Transverse colon (tissue), 4 donors: Measurements from ENCODE around the gene CBX2. TPM values are rescaled to one million over a fixed set of nuclear protein-coding genes. Genes with fewer than 3 reads are reported as not detected.

Experiments used
- DNase-seq: peaks from one replicate; pipeline ENCODE4 v3.0.0-alpha.2; 2019
- H3K27ac ChIP-seq, 4 donors: fragments of 200-600 bp; sonication (generic); 2 replicates each; pipeline ENCODE4 v1.5.1; 2016 to 2018; ENCODE audit warnings: inconsistent platforms in 4 of 4
- H3K27me3 ChIP-seq: fragments of 200-600 bp; sonication (generic); 2 replicates; pipeline ENCODE4 v1.5.1; 2017; ENCODE audit warnings: inconsistent platforms
- H3K36me3 ChIP-seq, 4 donors: fragments of 200-600 bp; sonication (generic); 2 replicates each; pipeline ENCODE4 v1.5.1; 2017 to 2019; ENCODE audit warnings: inconsistent platforms in 4 of 4
- H3K4me1 ChIP-seq, 4 donors: fragments of 200-600 bp; sonication (generic); 2 replicates each; pipeline ENCODE4 v1.5.1; 2017 to 2020; ENCODE audit warnings: inconsistent platforms in 4 of 4
- H3K4me3 ChIP-seq, 4 donors: fragments of 200-600 bp; sonication (generic); 1 replicate in 1 of 4; 2 replicates in 3 of 4; pipeline versions ENCODE4 v1.5.1 to v1.6.1; 2017 to 2019; ENCODE audit warnings: inconsistent platforms in 4 of 4
- H3K9me3 ChIP-seq, 2 donors: fragments of 200-600 bp; sonication (generic); 2 replicates each; pipeline ENCODE4 v1.5.1; 2017 to 2019; ENCODE audit warnings: inconsistent platforms in 2 of 2
- EP300 ChIP-seq: sonication (generic); formaldehyde crosslinking; IDR thresholded peaks from one replicate; pipeline ENCODE4 v1.6.1; 2017; ENCODE audit warnings: antibody characterized with exemption, low read depth
- POLR2A ChIP-seq: fragments of 450-650 bp; IDR thresholded peaks from one replicate; pipeline ENCODE4 v1.6.1; 2016; ENCODE audit warnings: antibody characterized with exemption, mild to moderate bottlenecking, moderate library complexity
- POLR2AphosphoS5 ChIP-seq, 3 donors: sonication (generic); formaldehyde crosslinking; IDR thresholded peaks; one replicate each; pipeline ENCODE4 v1.6.1; 2016; ENCODE audit warnings: antibody characterized with exemption in 3 of 3
- WGBS, 2 donors: methylation state at CpG; one replicate each; pipeline ENCODE4 v1.1.5; 2018; ENCODE audit warnings: low coverage in 1 of 2; 5-methylcytosine and 5-hydroxymethylcytosine counted together
- in situ Hi-C, 4 donors: fragments of 200-750 bp; cut with MboI; loops; one replicate each; pipeline versions ENCODE4 v1.15.0 to v1.15.1; 2017; ENCODE audit warnings: low sequenced_read_pairs in 3 of 4, low pct_ligation_motif_present in 1 of 4, low pct_unique_long_range_greater_than_20kb in 1 of 4
- intact Hi-C: fragments of 100-400 bp; cut with DNase I; formaldehyde crosslinking; loops from one replicate; pipeline ENCODE4 v1.15.1; 2023; ENCODE audit warnings: low total_unique reads
- total RNA-seq, 4 donors: library from RNA; depleted of rRNA; stranded (reverse); fragments of >200 nt; gene quantifications; one replicate each; pipeline ENCODE4 v1.1.0, GENCODE V29; 2016
- TF ChIP-seq, protein P1 (sequence below), 5 experiments: fragments of 200-600 bp in 3 of 5; fragments of 450-650 bp in 2 of 5; sonication (generic) in 3 of 5; IDR thresholded peaks; 1 replicate in 2 of 5; 2 replicates in 3 of 5; pipeline ENCODE4 v1.5.1; 2016 to 2017; ENCODE audit warnings: antibody characterized with exemption in 5 of 5, inconsistent platforms in 3 of 5, mild to moderate bottlenecking in 2 of 5, moderate library complexity in 1 of 5

CBX2 gene
- total RNA-seq, 4 donors from 2014 or later = 0.27 to 0.64 TPM; not detected in 2

DNA sequence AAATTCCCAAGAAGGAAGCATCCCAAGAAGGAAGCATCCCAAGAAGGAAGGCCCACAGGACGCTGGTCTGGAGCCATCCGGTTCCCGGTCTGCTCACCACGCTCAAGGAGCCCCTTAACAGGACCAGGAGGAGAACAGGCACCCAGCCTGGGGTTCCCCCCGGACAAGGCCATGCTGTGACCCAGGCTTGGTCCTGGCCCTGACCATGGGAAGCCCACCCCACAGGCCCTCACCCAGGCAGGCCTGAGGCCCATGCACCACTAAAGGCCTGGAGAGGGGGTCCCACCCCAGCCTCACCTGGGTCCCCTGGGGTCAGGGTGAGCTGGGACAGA is 47.5 kb upstream of the CBX2 start:
- H3K27me3 ChIP-seq = no peaks in the 10 kb centered on the region
- TF ChIP-seq, protein P1, sequence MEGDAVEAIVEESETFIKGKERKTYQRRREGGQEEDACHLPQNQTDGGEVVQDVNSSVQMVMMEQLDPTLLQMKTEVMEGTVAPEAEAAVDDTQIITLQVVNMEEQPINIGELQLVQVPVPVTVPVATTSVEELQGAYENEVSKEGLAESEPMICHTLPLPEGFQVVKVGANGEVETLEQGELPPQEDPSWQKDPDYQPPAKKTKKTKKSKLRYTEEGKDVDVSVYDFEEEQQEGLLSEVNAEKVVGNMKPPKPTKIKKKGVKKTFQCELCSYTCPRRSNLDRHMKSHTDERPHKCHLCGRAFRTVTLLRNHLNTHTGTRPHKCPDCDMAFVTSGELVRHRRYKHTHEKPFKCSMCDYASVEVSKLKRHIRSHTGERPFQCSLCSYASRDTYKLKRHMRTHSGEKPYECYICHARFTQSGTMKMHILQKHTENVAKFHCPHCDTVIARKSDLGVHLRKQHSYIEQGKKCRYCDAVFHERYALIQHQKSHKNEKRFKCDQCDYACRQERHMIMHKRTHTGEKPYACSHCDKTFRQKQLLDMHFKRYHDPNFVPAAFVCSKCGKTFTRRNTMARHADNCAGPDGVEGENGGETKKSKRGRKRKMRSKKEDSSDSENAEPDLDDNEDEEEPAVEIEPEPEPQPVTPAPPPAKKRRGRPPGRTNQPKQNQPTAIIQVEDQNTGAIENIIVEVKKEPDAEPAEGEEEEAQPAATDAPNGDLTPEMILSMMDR (IDR thresholded peaks at IDR 0.05) = no peak
- no peak for TF ChIP-seq EP300
- TF ChIP-seq POLR2AphosphoS5 (IDR thresholded peaks at IDR 0.05) = no peak
- TF ChIP-seq POLR2A = no peak
- H3K4me1 ChIP-seq = peaks cover 0 to 8% (median 2%) of the 10 kb centered on the region in 4 donors
- in situ Hi-C loops = no loop called here
- whole genome bisulfite sequencing, 2 donors = 94% methylated on average over 5 of the region's 5 CpGs; no CpG with 5 or more reads in 1 of the 2 donors
- DNase-seq = no peak
- H3K27ac ChIP-seq = no peak overlapping the region
- H3K9me3 ChIP-seq = no peaks in the 10 kb centered on the region
- H3K4me3 ChIP-seq = no peak overlapping the region
- no peaks in the 10 kb centered on the region for H3K36me3 ChIP-seq
- intact Hi-C loops = no loop called here

DNA sequence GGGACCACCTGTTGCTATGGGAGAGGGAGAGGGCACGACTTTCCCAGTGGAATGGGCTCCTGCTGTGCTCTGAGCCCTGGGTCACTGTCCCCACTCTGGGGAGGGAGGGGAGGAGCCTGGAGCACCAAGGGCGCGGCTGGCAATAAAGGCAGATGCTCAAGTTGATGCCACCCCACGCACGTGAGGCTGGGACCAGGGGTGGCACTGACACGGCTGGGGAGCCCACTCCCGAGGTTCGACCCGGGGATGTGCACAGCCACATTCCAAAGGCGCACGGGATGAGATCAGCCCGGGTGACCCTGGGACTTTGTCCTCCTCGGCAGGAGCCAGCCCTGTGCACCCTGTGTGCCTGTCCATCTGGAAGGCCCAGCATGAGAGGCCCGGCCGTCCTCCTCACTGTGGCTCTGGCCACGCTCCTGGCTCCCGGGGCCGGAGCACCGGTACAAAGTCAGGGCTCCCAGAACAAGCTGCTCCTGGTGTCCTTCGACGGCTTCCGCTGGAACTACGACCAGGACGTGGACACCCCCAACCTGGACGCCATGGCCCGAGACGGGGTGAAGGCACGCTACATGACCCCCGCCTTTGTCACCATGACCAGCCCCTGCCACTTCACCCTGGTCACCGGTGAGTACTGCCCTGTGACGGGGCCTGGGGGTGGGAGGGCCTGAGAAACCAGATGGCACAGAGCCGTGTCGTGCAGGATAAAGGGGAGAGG is 47.0 kb upstream of the CBX2 start, which contains the start of gene ENPP7:
ENPP7 (plus strand) TSS at position 175 of the 715 bp plus-strand sequence; CDS start at position 372, 197 bp downstream.
- no peak within 1 kb of the TSS for H3K4me3 ChIP-seq

DNA sequence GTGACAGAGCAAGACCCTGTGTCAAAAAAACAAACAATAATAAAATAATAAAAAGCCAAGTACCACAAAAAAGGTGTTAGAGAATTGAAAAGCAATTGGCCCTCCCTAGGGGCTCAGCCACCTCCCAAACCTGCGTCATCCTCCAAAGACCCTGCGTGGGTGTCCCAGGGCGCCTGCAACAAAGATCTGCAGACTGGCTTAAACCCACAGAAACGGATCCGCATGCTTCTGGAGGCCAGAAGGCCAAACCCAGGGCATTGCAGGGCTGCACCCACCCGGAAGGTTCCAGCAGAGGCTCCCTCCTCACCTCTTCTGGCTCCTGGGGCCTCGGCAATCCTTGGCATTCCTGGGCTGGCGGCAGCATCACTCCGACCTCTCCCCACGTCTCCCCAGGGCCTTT is 45.7 kb upstream of the CBX2 start:
- intact Hi-C loops = no loop called here
- H3K27me3 ChIP-seq = no peaks in the 10 kb centered on the region
- no peaks in the 10 kb centered on the region for H3K36me3 ChIP-seq
- TF ChIP-seq POLR2AphosphoS5 (IDR thresholded peaks at IDR 0.05) (no peak), POLR2A (no peak), EP300 (no peak)
- TF ChIP-seq, protein P1 (IDR thresholded peaks at IDR 0.05) = no peak
- H3K27ac ChIP-seq = no peak overlapping the region
- peaks cover 0 to 8% (median 2%) of the 10 kb centered on the region in 4 donors for H3K4me1 ChIP-seq
- DNase-seq = no peak
- 68 to 90% methylated on average over 4 to 10 of the region's 10 CpGs for WGBS, 2 donors
- in situ Hi-C loops = no loop called here
- no peak overlapping the region for H3K4me3 ChIP-seq
- H3K9me3 ChIP-seq = no peaks in the 10 kb centered on the region

More for the DNA sequence above, 47.0 kb upstream of the CBX2 start, which contains the start of gene ENPP7:
- in situ Hi-C loops (no loop called here), intact Hi-C loops (no loop called here)
- no peak for DNase-seq
- WGBS, 2 donors = 88 to 100% methylated on average over 2 to 32 of the region's 33 CpGs
- Histone ChIP-seq H3K9me3 (no peaks in the 10 kb centered on the region), H3K27ac (no peak within 1 kb of the TSS), H3K4me1 (peaks cover 0 to 8% (median 2%) of the 10 kb centered on the region in 4 donors), H3K27me3 (no peaks in the 10 kb centered on the region), H3K36me3 (no peaks in the 10 kb centered on the region)
- TF ChIP-seq POLR2AphosphoS5 (IDR thresholded peaks at IDR 0.05) = no peak
- TF ChIP-seq, protein P1 (IDR thresholded peaks at IDR 0.05) = no peak
- no peak for TF ChIP-seq EP300
- no peak for TF ChIP-seq POLR2A

DNA sequence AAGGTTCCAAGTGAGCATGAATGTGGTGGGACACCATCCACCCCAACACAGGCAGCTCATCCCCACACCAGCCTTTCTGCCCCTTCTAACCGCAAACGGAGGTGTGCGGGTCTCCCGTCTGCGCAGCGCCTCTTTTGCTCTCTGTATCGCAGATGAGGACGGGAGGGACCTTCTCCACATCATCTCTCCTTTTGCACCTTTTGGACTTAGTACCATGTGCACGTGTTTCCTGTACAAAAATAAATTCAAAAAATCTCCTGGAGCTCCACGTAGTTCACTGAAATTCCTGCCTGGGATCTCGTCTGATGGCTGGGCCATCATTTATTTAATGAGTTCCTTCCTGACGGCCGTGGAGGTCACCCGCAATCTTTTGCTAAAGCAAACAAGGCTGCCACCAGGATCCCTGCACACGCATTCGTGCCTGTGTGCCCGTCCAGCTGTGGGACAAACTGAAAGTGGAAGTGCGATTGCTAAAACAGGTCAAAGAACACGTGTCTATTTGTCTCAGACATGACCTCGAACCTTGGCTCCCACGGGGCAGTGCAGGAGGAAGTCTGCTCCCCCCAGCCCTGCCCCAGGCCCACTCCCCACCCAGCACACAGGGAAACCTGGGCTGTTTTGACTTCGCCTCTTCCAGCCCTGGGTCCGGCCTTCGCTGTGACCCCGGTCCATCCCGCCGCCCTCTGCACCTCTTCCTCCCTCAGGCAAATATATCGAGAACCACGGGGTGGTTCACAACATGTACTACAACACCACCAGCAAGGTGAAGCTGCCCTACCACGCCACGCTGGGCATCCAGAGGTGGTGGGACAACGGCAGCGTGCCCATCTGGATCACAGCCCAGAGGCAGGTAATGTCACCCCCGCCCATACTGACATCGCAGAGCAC is 44.9 kb upstream of the CBX2 start:
- DNase-seq = peak; percentile 31
- TF ChIP-seq, protein P1 (IDR thresholded peaks at IDR 0.05) = no peak
- TF ChIP-seq POLR2AphosphoS5 (IDR thresholded peaks at IDR 0.05) = no peak
- TF ChIP-seq POLR2A = no peak
- TF ChIP-seq EP300 = no peak
- H3K27ac ChIP-seq = no peak overlapping the region
- no peaks in the 10 kb centered on the region for H3K36me3 ChIP-seq
- 60% methylated on average over 16 to 33 of the region's 35 CpGs for WGBS, 2 donors
- H3K4me1 ChIP-seq = peaks cover 0 to 8% (median 2%) of the 10 kb centered on the region in 4 donors
- peak overlapping the region in 1 of 4 donors; percentile 27 for H3K4me3 ChIP-seq
- intact Hi-C loops = no loop called here
- no peaks in the 10 kb centered on the region for H3K9me3 ChIP-seq
- in situ Hi-C loops = no loop called here
- peaks cover 8% of the 10 kb centered on the region for H3K27me3 ChIP-seq
